Ovary (tissue), 3 donors: Measurements from ENCODE around the gene ANKRD44.

Source experiments
- EP300 ChIP-seq: sonication (generic); formaldehyde crosslinking; IDR thresholded peaks from one replicate; pipeline ENCODE4 v1.6.1; 2017; ENCODE audit warnings: antibody characterized with exemption
- POLR2A ChIP-seq: fragments of 450-650 bp; IDR thresholded peaks from one replicate; pipeline ENCODE4 v1.6.1; 2017; ENCODE audit warnings: antibody characterized with exemption, mild to moderate bottlenecking, moderate library complexity
- TF ChIP-seq, protein P1 (sequence below), 3 donors: fragments of 450-650 bp in 2 of 3; fragments of 200-600 bp in 1 of 3; IDR thresholded peaks; one replicate each; pipeline versions ENCODE4 v1.5.1 to v1.8.0; 2016 to 2022; ENCODE audit warnings: antibody characterized with exemption in 3 of 3, mild to moderate bottlenecking in 1 of 3
- donor health status: DM: no; HTN: no; CAD: no.

DNA sequence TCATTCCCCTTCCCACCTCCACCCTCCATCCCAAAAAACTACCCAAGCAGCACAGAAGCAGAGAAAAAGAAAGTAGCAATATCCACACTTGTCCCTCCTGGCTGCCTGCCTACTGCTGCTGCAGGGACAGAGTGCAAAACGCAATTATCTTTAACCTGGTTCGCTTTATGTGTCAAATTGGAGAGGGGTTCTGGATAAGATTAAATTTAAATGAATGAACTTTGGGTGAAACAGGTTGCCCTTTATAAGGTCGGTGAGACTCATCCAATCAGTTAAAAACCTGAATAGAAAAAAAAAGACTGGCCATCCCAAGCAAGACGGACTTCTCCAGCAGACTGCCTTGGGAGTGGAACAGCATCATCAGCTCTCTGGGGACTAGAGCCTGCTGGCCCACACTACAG is 62.6 kb downstream of the ANKRD44 start:
- TF ChIP-seq EP300 (no peak), POLR2A (no peak)
- TF ChIP-seq, protein P1, sequence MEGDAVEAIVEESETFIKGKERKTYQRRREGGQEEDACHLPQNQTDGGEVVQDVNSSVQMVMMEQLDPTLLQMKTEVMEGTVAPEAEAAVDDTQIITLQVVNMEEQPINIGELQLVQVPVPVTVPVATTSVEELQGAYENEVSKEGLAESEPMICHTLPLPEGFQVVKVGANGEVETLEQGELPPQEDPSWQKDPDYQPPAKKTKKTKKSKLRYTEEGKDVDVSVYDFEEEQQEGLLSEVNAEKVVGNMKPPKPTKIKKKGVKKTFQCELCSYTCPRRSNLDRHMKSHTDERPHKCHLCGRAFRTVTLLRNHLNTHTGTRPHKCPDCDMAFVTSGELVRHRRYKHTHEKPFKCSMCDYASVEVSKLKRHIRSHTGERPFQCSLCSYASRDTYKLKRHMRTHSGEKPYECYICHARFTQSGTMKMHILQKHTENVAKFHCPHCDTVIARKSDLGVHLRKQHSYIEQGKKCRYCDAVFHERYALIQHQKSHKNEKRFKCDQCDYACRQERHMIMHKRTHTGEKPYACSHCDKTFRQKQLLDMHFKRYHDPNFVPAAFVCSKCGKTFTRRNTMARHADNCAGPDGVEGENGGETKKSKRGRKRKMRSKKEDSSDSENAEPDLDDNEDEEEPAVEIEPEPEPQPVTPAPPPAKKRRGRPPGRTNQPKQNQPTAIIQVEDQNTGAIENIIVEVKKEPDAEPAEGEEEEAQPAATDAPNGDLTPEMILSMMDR (IDR thresholded peaks at IDR 0.05), result no peak
